DMS 273 (cell line): ENCODE results near the gene UNC5C.

Experiments used
- DNase-seq: peaks from one replicate; lab custom pipeline; 2025; ENCODE audit not compliant: unreplicated experiment; lab: John Stamatoyannopoulos, UW

The UNC5C gene

GRCh38 chr4:95225849-95226248 is 322.9 kb downstream of the UNC5C start:
- no peak for DNase-seq

GRCh38 chr4:95224402-95224801 is 324.4 kb downstream of the UNC5C start:
- no peak for DNase-seq

- DNase-seq: no peak
Observed at GRCh38 chr4:95220205-95221175, 328.3 kb downstream of the UNC5C start.

GRCh38 chr4:95219109-95219508 is 329.7 kb downstream of the UNC5C start:
- DNase-seq: no peak

GRCh38 chr4:95217197-95217596 is 331.6 kb downstream of the UNC5C start:
- no peak for DNase-seq

GRCh38 chr4:95216636-95217035 is 332.1 kb downstream of the UNC5C start:
- no peak for DNase-seq

GRCh38 chr4:95215991-95216605 is 332.7 kb downstream of the UNC5C start:
- peak; percentile 29 for DNase-seq

GRCh38 chr4:95215043-95215442 is 333.7 kb downstream of the UNC5C start:
- DNase-seq: no peak

- no peak for DNase-seq
Observed at GRCh38 chr4:95214408-95214807, 334.4 kb downstream of the UNC5C start.

GRCh38 chr4:95213366-95213765 is 335.4 kb downstream of the UNC5C start:
- no peak for DNase-seq

- DNase-seq: no peak
Observed at GRCh38 chr4:95212692-95213091, 336.1 kb downstream of the UNC5C start.

- DNase-seq: no peak
Observed at GRCh38 chr4:95209927-95210326, 338.8 kb downstream of the UNC5C start.

GRCh38 chr4:95204873-95205272 is 343.9 kb downstream of the UNC5C start:
- peak; percentile 26 for DNase-seq

GRCh38 chr4:95204267-95204844 is 344.4 kb downstream of the UNC5C start:
- no peak for DNase-seq

- no peak for DNase-seq
Observed at GRCh38 chr4:95198961-95199360, 349.8 kb downstream of the UNC5C start.

- DNase-seq: no peak
Observed at GRCh38 chr4:95197353-95197752, 351.4 kb downstream of the UNC5C start.

GRCh38 chr4:95193391-95194224 is 355.2 kb downstream of the UNC5C start:
- peak; percentile 52 for DNase-seq

GRCh38 chr4:95191537-95191936 is 357.2 kb downstream of the UNC5C start:
- DNase-seq: no peak

GRCh38 chr4:95190751-95191436 is 357.9 kb downstream of the UNC5C start:
- peak; percentile 71 for DNase-seq

GRCh38 chr4:95188701-95189370 is 359.9 kb downstream of the UNC5C start:
- DNase-seq: no peak
